Astrocyte of the spinal cord (primary cell): ENCODE data around the gene DNAJB12.

Source experiments
- DNase-seq: peaks from one replicate; pipeline ENCODE4 v3.0.0; 2011; ENCODE audit warnings: low read depth, low spot score
- H3K4me3 ChIP-seq: 2 replicates; pipeline ENCODE4 v1.5.1; 2011; ENCODE audit warnings: low read depth, mild to moderate bottlenecking, low read length, moderate library complexity
- CTCF ChIP-seq: IDR thresholded peaks from 2 replicates; pipeline ENCODE4 v1.5.1; 2012; ENCODE audit warnings: low read depth, mild to moderate bottlenecking, low read length, inconsistent platforms
- in situ Hi-C: cut with HindIII; loops from 2 replicates; pipeline ENCODE4 v1.10.0; 2017; ENCODE audit warnings: low sequenced_read_pairs

DNAJB12 gene

GRCh38 chr10:72320676-72321247 lies 34.0 kb downstream of the DNAJB12 start:
- in situ Hi-C loops = no loop called here
- no peak overlapping the region for H3K4me3 ChIP-seq
- TF ChIP-seq CTCF = no peak
- peak; percentile 98 for DNase-seq

DNA sequence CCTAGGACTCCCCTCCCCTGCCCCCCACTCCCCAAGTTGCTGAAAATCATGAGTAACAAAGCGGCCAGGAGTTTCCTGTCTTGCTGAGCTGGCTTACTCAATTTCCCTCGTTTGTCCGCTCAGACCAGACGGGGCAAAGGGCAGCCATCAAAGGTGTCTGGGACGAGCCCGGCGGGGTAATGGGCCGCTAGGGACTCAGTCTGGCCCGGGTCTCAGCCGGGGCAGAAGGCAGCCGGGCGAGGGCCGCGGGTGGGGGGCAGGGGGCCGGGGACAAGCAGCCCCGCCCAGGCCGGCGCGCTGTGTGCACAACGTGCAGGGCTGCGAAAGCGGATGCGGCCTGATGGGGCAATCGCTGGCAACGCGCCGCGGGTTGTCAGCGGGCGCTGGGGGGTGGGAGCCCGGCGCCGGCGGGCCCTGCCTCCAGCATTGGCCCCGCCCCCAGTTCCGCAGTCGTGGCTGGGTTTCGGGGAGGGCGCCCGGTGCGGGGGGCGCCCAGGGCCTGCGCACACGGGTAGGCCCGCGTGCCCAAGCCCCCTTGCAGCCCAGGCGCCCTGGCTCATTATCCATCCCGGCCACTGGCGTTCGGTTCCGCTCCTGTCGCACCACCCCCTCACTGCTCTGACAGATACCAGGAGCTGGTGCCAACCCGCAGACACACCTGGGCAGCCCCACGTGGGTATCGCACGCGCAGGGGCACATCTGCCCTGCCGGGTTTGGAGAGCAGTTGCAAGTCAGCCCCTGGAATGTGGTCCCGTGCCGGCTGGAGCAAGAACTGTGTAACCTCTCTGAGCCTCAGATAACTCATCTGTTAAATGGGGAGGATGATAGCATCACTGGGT lies 35.1 kb downstream of the DNAJB12 start:
- no peak for TF ChIP-seq CTCF
- DNase-seq = peak; percentile 93
- H3K4me3 ChIP-seq = no peak overlapping the region
- in situ Hi-C loops = no loop called here

GRCh38 chr10:72318418-72319262 lies 36.1 kb downstream of the DNAJB12 start:
- TF ChIP-seq CTCF = no peak
- H3K4me3 ChIP-seq = no peak overlapping the region
- DNase-seq = peak; percentile 46
- in situ Hi-C loops = no loop called here

- no peak for TF ChIP-seq CTCF
- no peak overlapping the region for H3K4me3 ChIP-seq
- DNase-seq = no peak
- in situ Hi-C loops = no loop called here
Observed at GRCh38 chr10:72316748-72317435, 37.8 kb downstream of the DNAJB12 start.

- no peak for TF ChIP-seq CTCF
- H3K4me3 ChIP-seq = no peak overlapping the region
- DNase-seq = no peak
- in situ Hi-C loops = no loop called here
Observed at GRCh38 chr10:72316386-72316700, 38.4 kb downstream of the DNAJB12 start.

GRCh38 chr10:72315611-72316385 lies 38.9 kb downstream of the DNAJB12 start:
- no peak overlapping the region for H3K4me3 ChIP-seq
- peak; percentile 64 for DNase-seq
- TF ChIP-seq CTCF = no peak
- in situ Hi-C loops = no loop called here
